HG03280 (cell line): Measurements from ENCODE around the gene PSMB2.

ENCODE experiments used
- ATAC-seq: cut with Tn5 transposase; IDR thresholded peaks from one replicate; pipeline ENCODE4 v1.9.1; 2021; ENCODE audit warnings: mild to moderate bottlenecking, moderate library complexity; ENCODE audit not compliant: unreplicated experiment

The PSMB2 gene

GRCh38 chr1:35558374-35559316, 82.7 kb downstream of the PSMB2 start:
- no peak for ATAC-seq

- ATAC-seq, result peak; percentile 84
These were observed 83.5 kb downstream of the PSMB2 start, which contains the start of gene NCDN for GRCh38 chr1:35557611-35558373. Gene NCDN (plus strand): TSS chr1:35557799. CDS start chr1:35558191, 392 bp downstream.

- peak; percentile 74 for ATAC-seq
These were observed 84.2 kb downstream of the PSMB2 start, which contains the start of gene KIAA0319L for GRCh38 chr1:35557118-35557610. Gene KIAA0319L (minus strand): TSS chr1:35557403. CDS start chr1:35554491, 2,912 bp downstream.

GRCh38 chr1:35556484-35557117, 84.7 kb downstream of the PSMB2 start:
- ATAC-seq, result no peak

GRCh38 chr1:35555601-35556477, 85.5 kb downstream of the PSMB2 start:
- no peak for ATAC-seq

GRCh38 chr1:35555212-35555584, 86.1 kb downstream of the PSMB2 start:
- no peak for ATAC-seq

- ATAC-seq, result no peak
These were observed 86.8 kb downstream of the PSMB2 start for GRCh38 chr1:35554266-35555211.

DNA sequence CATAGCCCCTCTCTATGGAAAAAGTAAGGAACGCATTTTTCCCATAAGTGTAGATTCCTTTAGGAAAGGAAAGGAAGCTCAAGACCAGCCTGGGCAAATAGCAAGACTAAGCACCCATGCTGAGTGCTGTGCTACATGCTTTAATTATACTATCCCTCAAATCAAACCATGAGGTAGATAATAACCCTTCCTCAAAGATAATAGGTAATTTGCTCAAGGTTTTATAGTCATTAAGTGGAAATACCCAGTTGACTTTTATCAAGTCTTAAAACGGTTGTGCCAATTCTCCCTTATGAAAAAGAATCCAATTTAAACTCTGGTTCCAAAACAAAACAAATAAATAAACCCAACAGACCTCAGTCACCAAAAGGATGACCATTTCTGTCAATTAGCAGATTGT, 87.5 kb downstream of the PSMB2 start:
- ATAC-seq, result no peak
